ENCODE measurements around the gene RNU6-1.

- TF ChIP-seq EZH2 (IDR thresholded peaks at IDR 0.05; ENCODE audit: insufficient read depth, poor library complexity, severe bottlenecking) (no peak), EZH2phosphoT487 (IDR thresholded peaks at IDR 0.05; ENCODE audit: insufficient read depth, low read depth) (no peak)
These were observed 26.7 kb downstream of the RNU6-1 start for GRCh38 chr15:67813104-67813634.
